GM21786 (cell line): ENCODE results near the gene MDH1B.
A peak's percentile ranks its signal among the peaks of the same experiment; 100 is the strongest.
"Not testable (repeated sequence)": the region's sequence is repeated elsewhere in the genome, so short reads cannot be mapped to it uniquely, and the experiment has no call there.

Experiments
- ATAC-seq: cut with Tn5 transposase; IDR thresholded peaks from one replicate; pipeline ENCODE4 v1.9.1; 2021; ENCODE audit not compliant: unreplicated experiment

MDH1B gene

DNA sequence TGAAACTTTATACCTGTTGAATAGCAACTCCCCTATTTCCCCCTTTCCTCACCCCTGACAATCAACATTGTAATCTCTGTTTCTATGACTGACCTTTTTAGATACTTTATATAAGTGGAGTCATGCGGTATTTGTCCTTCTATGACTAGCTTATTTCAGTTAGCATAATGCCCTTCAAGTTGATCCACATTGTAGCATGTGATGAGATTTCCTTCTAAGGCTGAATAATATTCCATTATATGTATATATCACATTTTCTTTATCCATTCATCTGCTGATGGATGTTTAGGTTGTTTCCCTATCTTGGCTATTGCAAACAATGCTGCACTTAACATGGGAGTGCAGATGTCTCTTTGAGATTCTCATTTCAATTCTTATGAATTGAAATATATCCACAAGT is 9.7 kb upstream of the MDH1B start:
- ATAC-seq: no peak

DNA sequence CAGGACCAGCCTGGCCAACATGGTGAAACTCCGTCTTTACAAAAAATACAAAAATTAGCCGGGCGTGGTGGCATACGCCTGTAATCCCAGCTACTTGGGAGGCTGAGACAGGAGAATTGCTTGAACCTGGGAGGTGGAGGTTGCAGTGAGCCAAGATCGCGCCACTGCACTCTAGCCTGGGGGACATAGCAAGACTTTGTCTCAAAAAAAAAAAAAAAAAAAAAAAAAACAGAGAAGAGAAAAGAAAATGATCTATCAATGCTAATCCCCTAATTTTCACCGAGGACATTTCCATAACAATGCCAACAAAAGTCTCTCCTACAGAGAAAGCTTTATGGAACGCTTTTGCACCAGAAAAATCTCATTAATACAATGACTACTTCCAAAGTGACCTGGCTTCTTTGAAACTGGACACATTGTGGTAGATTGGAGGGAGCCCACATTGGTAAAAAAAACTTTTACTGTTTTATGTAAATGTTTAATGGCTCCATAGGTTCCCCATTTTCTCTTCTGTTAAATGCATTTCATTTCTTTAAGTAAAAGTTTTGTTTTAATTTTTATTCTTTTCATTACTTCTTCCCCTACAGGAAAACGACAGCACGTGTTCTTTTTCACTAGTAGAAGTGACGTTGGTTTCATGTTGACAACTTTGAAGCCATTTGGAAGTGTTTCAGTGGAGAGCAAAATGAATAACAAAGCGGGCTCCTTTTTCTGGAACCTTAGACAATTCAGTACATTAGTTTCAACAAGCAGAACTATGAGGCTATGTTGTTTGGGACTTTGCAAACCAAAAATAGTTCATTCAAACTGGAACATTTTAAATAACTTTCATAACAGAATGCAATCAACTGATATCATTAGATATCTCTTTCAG is 1.2 kb upstream of the MDH1B start:
- ATAC-seq: no peak

DNA sequence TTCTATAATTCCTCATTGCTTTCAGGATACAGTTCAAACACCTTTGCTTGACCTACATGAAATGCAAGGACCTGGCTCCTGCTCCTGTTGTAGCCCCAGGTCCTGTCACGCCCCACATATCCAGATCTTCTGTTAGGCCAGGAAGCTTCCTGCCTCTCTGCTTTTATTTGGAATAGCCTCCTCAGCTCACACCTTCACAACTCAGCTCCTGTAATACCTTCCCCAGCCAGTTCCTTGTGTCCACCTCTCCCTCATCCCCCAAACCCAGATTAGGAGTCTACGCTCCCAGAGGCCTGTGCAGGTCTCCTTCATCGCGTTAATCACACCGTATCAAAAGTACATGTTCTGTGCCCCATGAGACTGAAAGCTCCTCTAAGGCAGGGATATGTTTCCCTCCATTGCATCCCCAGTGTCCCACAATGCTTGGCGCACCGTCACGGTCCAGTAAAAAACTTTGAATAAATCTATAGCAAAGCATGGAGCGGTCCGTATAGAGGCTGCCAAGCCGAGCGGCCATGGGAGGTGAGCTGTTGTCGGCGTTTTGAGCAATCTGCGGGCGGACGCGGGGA is 371 bp downstream of the MDH1B start:
- no peak for ATAC-seq

GRCh38 chr2:206756816-206757215 is 8.3 kb downstream of the MDH1B start:
- no peak for ATAC-seq

DNA sequence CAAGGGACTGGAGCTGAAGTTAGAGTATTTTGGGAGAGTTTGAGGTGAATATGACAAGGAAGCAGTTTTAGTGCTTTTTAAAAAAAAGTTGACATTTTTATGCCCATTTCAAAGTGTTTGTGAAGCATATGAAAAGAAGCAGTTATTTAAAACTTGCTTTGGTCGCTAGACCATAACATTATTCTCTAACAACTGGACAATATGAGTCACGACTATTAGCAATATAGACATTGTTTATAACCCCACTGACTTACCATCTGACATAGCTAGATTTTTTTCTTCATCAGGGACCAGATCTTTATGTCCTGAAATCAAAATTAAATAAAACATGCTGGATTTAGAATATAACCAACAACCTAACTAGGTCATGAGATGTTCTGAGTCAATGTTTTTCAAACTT is 24.3 kb downstream of the MDH1B start:
- ATAC-seq: no peak

- no peak for ATAC-seq
Observed at GRCh38 chr2:206739271-206739670, 25.9 kb downstream of the MDH1B start.

GRCh38 chr2:206736935-206737334 is 28.2 kb downstream of the MDH1B start:
- ATAC-seq: no peak

GRCh38 chr2:206733341-206733740 is 31.8 kb downstream of the MDH1B start:
- ATAC-seq: no peak

DNA sequence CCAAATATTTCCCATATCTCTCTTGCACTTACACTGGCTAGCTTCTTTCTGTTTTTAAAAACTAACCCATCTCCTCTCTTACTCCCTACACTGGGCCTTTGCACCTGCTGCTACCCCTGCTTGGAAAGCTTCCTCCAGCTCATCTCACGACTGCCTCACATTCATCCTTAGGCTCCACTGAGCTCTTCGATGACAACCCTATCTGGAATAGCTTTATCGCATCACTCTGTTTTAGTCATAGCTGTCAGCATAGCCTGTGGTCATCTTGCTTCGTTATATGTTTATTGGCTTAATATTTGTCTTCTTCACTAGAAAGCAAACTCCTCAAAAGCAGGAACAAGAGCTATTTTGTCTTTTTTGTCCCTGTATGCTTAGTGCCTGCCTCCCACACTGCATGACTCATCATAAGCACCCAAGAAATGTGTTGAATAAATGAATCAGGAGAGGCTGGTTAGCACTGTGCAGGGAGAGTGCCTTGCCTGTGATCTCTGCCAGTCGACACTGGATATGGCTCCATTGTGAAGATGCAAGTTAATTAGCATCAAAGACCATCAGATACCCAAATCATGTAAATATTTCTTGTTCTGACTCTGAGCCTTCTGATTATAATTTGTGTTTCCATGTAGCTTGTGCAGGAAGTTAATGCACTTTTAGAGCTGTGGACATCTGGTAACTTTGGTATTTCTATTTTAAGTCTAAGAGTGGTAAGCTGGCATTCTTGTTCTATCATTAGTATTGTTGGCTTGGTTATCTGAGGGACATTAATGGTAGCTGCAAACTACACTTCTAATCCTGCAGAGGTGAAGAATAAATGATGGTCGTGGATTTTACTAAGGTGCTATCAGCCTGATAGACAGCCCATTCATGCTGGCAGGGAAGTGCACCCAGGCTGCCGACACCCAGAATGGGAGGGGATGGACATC is 36.6 kb downstream of the MDH1B start:
- ATAC-seq: no peak

- ATAC-seq: no peak
Observed at GRCh38 chr2:206727287-206727686, 37.8 kb downstream of the MDH1B start.

- no peak for ATAC-seq
Observed at GRCh38 chr2:206723288-206723687, 41.8 kb downstream of the MDH1B start.

- peak; percentile 90 for ATAC-seq
Observed at GRCh38 chr2:206721256-206721920, 43.7 kb downstream of the MDH1B start.

DNA sequence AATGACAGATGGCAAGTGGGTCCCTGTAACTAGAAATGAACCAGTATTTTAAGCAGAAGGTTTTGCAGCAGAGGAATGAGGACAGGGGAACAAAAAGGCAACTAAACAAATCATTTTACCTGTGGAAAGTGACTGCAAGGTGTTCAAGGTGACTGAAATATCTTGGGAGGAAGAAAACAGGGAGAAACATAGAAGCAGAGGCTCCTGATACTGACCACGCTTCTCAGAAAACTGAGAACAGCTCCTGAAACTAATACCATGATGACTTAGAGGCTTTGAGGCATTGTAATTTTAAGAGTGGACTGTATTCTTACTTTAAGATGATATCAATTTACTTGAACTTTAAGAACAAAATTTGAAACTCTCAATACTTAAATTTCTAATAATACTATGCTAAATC is 46.8 kb downstream of the MDH1B start, which contains the start of gene DYTN:
DYTN (minus strand) TSS at position 101 of the 400 bp plus-strand sequence. CDS start 117 bp downstream, outside the sequence.
- ATAC-seq: no peak

- ATAC-seq: no peak
Observed at GRCh38 chr2:206716623-206717022, 48.5 kb downstream of the MDH1B start.

- not testable (repeated sequence) for ATAC-seq
Observed at GRCh38 chr2:206715183-206715582, 49.9 kb downstream of the MDH1B start.

DNA sequence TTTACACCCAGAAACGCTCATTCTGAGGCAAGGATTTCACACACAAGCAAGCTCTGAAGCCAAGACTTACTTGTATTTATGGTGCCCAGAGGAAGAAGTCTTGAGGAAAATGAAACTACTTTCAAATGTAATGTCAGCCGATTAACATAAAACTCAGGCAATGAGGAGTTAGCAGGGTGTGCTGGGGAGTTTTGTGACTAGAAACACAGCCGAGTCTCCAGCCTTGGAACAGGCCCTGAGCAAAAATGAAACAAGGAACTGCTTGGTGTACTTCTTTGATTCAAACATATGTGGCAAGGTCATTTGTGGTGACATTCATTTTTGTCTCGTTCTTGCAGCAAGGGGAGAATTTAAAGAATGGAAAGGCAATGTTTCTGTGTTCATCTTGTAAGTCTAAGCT is 51.4 kb downstream of the MDH1B start:
- peak; percentile 74 for ATAC-seq

- no peak for ATAC-seq
Observed at GRCh38 chr2:206708286-206708685, 56.8 kb downstream of the MDH1B start.

DNA sequence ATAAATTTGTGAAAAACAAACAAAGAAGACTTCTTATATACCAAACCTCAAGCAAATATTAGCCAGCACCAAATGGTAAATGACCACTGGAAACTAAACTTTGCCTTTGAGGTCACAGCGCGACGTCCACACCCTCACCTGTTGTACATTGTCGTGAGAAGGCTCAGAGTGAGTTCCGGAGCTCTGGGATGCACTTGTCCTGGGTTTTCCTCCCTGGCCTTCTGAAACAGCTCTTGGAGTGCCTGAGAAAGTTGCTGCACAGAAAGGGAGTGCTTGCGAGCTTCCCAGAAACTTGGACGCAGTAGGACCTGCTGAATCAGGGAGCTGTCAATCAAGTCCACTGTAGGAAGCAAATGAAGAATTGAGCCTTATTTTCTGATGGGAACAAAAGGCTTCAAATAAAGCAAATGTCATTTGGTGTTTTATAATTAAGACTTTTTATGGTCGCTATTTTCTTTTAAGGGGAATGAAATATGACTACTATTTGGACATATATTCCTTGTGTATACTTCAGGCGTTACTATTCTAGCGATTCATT is 57.9 kb downstream of the MDH1B start:
- no peak for ATAC-seq

DNA sequence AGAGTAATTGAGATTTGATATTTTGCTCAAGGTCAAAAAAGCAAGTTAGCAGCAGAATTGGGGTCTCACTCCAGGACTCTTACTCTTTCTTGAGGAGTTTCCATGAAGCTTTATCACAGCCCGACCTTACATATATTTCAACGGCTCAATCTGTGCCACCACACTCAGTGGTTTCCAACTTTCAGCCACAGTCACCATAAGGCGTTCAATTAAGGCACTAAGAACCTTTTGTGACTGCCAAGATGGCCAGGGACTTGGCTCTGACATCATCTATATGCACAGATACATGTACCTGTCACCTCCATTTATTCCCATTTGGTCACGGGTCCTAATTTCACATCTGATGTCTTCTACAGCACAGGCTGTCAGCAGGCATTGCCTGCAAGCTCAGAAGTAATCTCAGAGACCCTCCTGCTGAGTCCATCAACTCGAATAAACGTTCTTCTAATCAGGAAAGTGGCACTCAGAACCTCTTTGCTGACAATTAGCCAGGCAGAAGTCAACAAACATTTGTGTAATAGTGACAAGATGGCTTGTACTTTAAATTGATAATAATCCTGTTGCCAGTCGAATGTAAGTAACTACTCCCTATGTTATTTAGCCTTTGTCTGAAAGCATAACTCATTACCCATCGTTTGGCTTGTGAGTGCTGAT is 63.0 kb downstream of the MDH1B start:
- no peak for ATAC-seq

DNA sequence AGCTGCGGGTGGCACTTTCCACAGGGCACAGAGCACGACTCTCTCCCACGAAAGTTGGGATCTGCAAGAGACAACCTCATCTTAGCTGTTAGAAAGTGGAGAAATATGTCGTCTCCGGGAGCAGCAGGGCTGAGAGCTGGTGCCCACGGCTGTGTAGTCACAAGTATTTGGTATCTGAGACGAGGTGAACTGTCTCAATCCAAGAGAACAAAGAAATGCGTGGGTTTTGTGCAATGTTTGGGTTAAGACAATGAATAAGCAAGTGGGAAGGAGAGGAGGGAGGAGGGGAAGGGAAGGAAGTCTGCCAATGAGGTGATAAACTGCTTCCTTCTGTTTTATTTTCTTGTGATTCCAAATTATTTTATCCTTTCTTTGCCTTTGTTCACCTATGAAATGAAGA is 65.0 kb downstream of the MDH1B start:
- no peak for ATAC-seq
